Panc1 (cell line): Measurements from ENCODE around the gene FBLN1. TPM values are rescaled to one million over a fixed set of nuclear protein-coding genes. Genes with fewer than 3 reads are reported as not detected.

ENCODE experiments used
- total RNA-seq: library from RNA; stranded (reverse); gene quantifications from one replicate; pipeline ENCODE4 v1.2.1, GENCODE V29; 2021; ENCODE audit not compliant: unreplicated experiment

The FBLN1 gene
- total RNA-seq, 1 experiment from 2014 or later, result 143 TPM

Other genes starting within 250 kb of the FBLN1 start
- not detected for gene UPK3A, start 217.9 kb upstream of the FBLN1 start, total RNA-seq
- gene FAM118A, start 192.9 kb upstream of the FBLN1 start, total RNA-seq, result 73.2 TPM
- 0.10 TPM for gene SMC1B, start 89.3 kb upstream of the FBLN1 start, total RNA-seq
- gene RIBC2, start 89.2 kb upstream of the FBLN1 start, total RNA-seq, result 2.9 TPM
- gene ATXN10, start 169.0 kb downstream of the FBLN1 start, total RNA-seq, result 184 TPM